MM.1S (cell line): Measurements from ENCODE around the gene DPP9.

Experiments
- CTCF ChIP-seq: fragments of 300-600 bp; sonication (generic); IDR thresholded peaks from 2 replicates; pipeline ENCODE4 v1.5.1; 2016; ENCODE audit warnings: antibody characterized with exemption, low read length, mixed read lengths
- EZH2 ChIP-seq: fragments of 300-600 bp; sonication (generic); optimal IDR thresholded peaks from 2 replicates; pipeline ENCODE3; 2017; ENCODE audit warnings: low read depth, mild to moderate bottlenecking, antibody characterized with exemption, low read length, mixed read lengths
- EZH2phosphoT487 ChIP-seq: fragments of 300-600 bp; sonication (generic); IDR thresholded peaks from 2 replicates; pipeline ENCODE4 v1.6.1; 2018; ENCODE audit warnings: antibody characterized with exemption, low read length

GRCh38 chr19:4717191-4717965 is 6.3 kb downstream of the DPP9 start:
- TF ChIP-seq CTCF (no peak), EZH2phosphoT487 (no peak), EZH2 (no peak)
